Transverse colon (tissue), 3 donors: ENCODE measurements around the gene ZNF688.

Experiments
- CTCF ChIP-seq, 5 experiments: fragments of 200-600 bp in 3 of 5; fragments of 450-650 bp in 2 of 5; sonication (generic) in 3 of 5; IDR thresholded peaks; 1 replicate in 2 of 5; 2 replicates in 3 of 5; pipeline ENCODE4 v1.5.1; 2016 to 2017; ENCODE audit warnings: antibody characterized with exemption in 5 of 5, inconsistent platforms in 3 of 5, mild to moderate bottlenecking in 2 of 5, moderate library complexity in 1 of 5
- POLR2A ChIP-seq: fragments of 450-650 bp; IDR thresholded peaks from one replicate; pipeline ENCODE4 v1.6.1; 2016; ENCODE audit warnings: antibody characterized with exemption, mild to moderate bottlenecking, moderate library complexity

DNA sequence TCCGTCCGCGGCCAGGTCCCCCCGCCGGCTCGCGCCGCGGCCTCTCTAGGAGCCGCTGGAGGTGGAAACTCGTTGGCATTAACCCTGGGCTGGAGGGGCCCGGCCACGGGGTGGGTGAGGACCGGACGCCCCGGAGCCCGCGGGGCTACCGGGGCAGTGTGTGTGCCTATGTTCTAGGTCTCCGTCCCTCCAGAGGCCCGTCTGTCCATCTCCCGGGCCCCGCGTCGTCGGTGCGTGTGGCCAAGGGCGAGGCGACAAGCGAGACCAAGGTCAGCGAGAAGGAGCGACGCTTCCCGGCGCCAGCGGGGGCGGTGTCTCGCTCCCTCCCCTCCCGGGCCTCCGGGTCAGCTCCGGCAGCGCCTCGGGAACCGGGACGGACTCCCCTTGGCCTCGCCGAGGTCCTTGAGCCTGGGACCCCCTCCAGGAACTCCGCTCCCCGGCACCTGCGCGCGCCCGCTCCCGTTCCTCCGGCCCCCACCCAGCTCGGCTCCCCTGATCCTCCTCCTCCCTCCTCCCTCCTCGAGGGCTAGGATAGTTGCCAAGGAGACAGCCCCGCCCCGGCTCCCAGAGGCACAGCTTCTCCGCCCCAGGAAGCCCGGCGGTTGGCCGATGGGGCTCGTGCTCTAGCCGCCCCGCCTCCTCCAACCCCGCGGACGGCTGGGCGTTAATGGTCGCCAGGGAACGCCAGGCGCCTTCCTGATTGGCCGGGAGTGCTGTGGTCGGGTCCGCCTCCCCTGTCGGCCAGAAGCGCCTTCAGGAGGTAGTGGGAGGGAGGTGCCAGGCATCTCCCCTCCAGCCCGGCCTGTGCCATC, 44.5 kb downstream of the ZNF688 start:
- TF ChIP-seq POLR2A (peak; percentile 93), CTCF (IDR thresholded peaks at IDR 0.05) (peak; percentile 24 to 71 (median 34))
